Cardiac fibroblast (primary cell): Measurements from ENCODE around the gene CC2D1B.
A peak's percentile ranks its signal among the peaks of the same experiment; 100 is the strongest.

Source experiments
- DNase-seq, 2 donors: peaks; one replicate each; pipeline versions ENCODE4 v3.0.0 to v3.0.0-alpha.2; 2010; ENCODE audit warnings: low read depth in 2 of 2
- H3K4me3 ChIP-seq, 2 donors: replicated peaks in 1 of 2; 1 replicate in 1 of 2; 2 replicates in 1 of 2; pipeline ENCODE4 v1.5.1; 2011; ENCODE audit warnings: low read depth in 2 of 2, low read length in 2 of 2, mild to moderate bottlenecking in 2 of 2, moderate library complexity in 1 of 2
- CTCF ChIP-seq: IDR thresholded peaks from one replicate; pipeline ENCODE4 v1.5.1; 2011; ENCODE audit warnings: low read depth, mild to moderate bottlenecking, low read length, inconsistent platforms

CC2D1B gene

DNA sequence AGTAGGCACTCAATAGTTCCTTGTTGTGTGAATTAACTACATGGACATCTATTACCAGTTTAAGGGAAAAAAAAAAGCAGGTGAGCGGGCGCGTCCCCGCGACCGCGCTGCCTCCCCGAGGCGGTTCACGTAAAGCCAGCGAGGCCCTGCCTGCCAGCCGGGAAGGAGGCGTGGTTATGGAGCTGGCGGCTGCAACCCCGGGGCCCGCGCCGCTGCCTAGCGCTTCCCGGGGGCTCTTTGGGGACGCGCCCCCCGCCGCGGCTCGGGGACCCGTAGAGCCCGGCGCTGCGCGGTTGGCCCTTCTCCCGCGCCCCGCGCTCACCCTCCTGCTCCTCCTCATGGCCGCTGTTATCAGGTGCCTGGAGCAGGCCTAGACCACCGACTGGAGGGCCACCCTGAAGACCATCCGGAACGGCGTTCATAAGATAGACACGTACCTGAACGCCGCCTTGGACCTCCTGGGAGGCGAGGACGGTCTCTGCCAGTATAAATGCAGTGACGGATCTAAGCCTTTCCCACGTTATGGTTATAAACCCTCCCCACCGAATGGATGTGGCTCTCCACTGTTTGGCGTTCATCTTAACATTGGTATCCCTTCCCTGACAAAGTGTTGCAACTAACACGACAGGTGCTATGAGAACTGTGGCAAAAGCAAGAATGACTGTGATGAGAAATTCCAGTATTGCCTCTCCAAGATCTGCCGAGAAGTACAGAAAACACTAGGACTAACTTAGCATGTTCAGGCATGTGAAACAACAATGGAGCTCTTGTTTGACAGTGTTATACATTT is 2.6 kb upstream of the CC2D1B start:
- peak; percentile 22 for TF ChIP-seq CTCF
- DNase-seq, result peak; percentile 38 to 48
- H3K4me3 ChIP-seq, result peak overlapping the region; percentile 27 to 44

GRCh38 chr1:52367272-52367671 is 1.3 kb upstream of the CC2D1B start:
- no peak for TF ChIP-seq CTCF
- no peak overlapping the region for H3K4me3 ChIP-seq
- no peak for DNase-seq

DNA sequence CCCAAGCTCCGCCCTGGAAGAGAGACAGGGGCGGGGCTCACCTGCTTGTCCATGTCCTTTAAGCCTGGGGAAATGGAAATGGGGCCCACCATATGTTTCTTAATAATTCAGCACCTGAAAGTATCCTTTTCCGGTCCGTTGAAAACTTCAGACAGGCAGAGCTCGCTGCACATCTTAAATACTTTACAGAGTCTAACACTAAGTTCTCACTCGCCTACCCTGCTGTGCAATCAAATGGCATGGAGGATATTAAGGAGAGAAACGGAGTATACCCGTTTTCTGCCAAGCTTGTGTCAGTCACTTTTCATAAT is 467 bp upstream of the CC2D1B start:
- DNase-seq, result no peak
- H3K4me3 ChIP-seq, result peak overlapping the region; percentile 75 to 95
- TF ChIP-seq CTCF, result no peak

GRCh38 chr1:52365071-52365745 is 797 bp downstream of the CC2D1B start:
- peak; percentile 72 to 74 for DNase-seq
- H3K4me3 ChIP-seq, result peak overlapping the region; percentile 75 to 95
- no peak for TF ChIP-seq CTCF

GRCh38 chr1:52364235-52364839 is 1.7 kb downstream of the CC2D1B start:
- no peak for TF ChIP-seq CTCF
- H3K4me3 ChIP-seq, result no peak overlapping the region
- no peak for DNase-seq

DNA sequence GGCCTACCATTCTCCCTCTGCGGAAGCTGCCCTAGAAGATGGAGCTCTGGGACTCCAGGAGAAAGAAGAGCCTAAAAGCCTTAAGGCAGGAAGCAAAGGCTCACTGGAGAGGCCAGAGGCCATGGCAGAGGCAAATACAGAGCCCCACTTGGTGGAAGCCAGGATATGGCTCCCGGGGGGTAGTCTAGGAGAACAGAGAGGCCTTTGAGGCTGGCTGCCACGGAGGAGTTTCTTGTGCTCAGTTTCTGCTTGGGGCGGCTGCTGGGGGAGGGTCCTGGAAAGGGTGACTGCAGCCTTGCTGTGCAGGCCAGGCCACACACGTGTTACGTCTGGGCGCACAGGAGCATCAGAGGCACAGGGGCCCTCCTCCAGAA is 5.4 kb downstream of the CC2D1B start:
- H3K4me3 ChIP-seq, result no peak overlapping the region
- no peak for TF ChIP-seq CTCF
- no peak for DNase-seq
